GM23338 (cell line): ENCODE data around the gene YAP1. TPM values are rescaled to one million over a fixed set of nuclear protein-coding genes. Genes with fewer than 3 reads are reported as not detected.

Experiments
- ATAC-seq: fragments of 200-7000 bp; cut with Tn5 transposase; 3 replicates; pipeline ENCODE4 v1.9.1; 2020
- DNase-seq: peaks from one replicate; pipeline ENCODE4 v3.0.0-alpha.2; 2015; ENCODE audit warnings: low spot score
- H2AFZ ChIP-seq: fragments of 200-600 bp; sonication (generic); 2 replicates; pipeline ENCODE4 v1.8.0; 2016; ENCODE audit warnings: antibody characterized with exemption, mild to moderate bottlenecking, moderate library complexity
- H3F3A ChIP-seq: fragments of 200-600 bp; sonication (generic); replicated peaks from 2 replicates; pipeline ENCODE4 v1.8.0; 2017; ENCODE audit warnings: antibody characterized with exemption, mixed run types, low read depth
- H3K27ac ChIP-seq: fragments of 200-600 bp; sonication (generic); 2 replicates; pipeline ENCODE4 v1.6.1; 2016; ENCODE audit warnings: low read depth
- H3K27me3 ChIP-seq: fragments of 200-600 bp; sonication (generic); 2 replicates; pipeline ENCODE4 v1.8.0; 2016; ENCODE audit warnings: mild to moderate bottlenecking, mixed run types, moderate library complexity; ENCODE audit not compliant: insufficient read depth
- H3K36me3 ChIP-seq: fragments of 200-600 bp; sonication (generic); 2 replicates; pipeline ENCODE4 v1.8.0; 2016; ENCODE audit warnings: mild to moderate bottlenecking; ENCODE audit not compliant: insufficient read depth
- H3K4me1 ChIP-seq: fragments of 200-600 bp; sonication (generic); 2 replicates; pipeline ENCODE4 v1.8.0; 2016; ENCODE audit warnings: mild to moderate bottlenecking, moderate library complexity; ENCODE audit not compliant: insufficient read depth
- H3K4me2 ChIP-seq: fragments of 200-600 bp; sonication (generic); 2 replicates; pipeline ENCODE4 v1.7.1; 2017; ENCODE audit warnings: mixed run types
- H3K4me3 ChIP-seq: fragments of 200-600 bp; sonication (generic); 2 replicates; pipeline ENCODE4 v1.6.1; 2016; ENCODE audit warnings: mixed run types
- H3K79me2 ChIP-seq: fragments of 200-600 bp; sonication (generic); replicated peaks from 2 replicates; pipeline ENCODE4 v1.8.0; 2017; ENCODE audit warnings: mild to moderate bottlenecking; ENCODE audit not compliant: insufficient read depth
- H3K9me2 ChIP-seq: fragments of 200-600 bp; sonication (generic); 2 replicates; pipeline ENCODE4 v1.8.0; 2017; ENCODE audit not compliant: insufficient read depth
- H4K20me1 ChIP-seq: fragments of 200-600 bp; sonication (generic); replicated peaks from 2 replicates; pipeline ENCODE4 v1.8.0; 2017; ENCODE audit warnings: mild to moderate bottlenecking; ENCODE audit not compliant: insufficient read depth
- H3K27ac Mint-ChIP-seq: 2 replicates; pipeline ENCODE4 v1.8.0; 2020; ENCODE audit warnings: inconsistent platforms, mild to moderate bottlenecking, moderate library complexity, mixed read lengths
- H3K27me3 Mint-ChIP-seq: 3 replicates; pipeline ENCODE4 v1.8.0; 2022; ENCODE audit warnings: low read depth, mild to moderate bottlenecking, moderate library complexity, mixed read lengths, inconsistent platforms; ENCODE audit not compliant: insufficient read depth, poor library complexity
- H3K36me3 Mint-ChIP-seq: 3 replicates; pipeline ENCODE4 v1.8.0; 2021; ENCODE audit warnings: low read depth, mild to moderate bottlenecking, inconsistent platforms, moderate library complexity, mixed read lengths
- H3K4me1 Mint-ChIP-seq: 3 replicates; pipeline ENCODE4 v1.8.0; 2020; ENCODE audit warnings: mild to moderate bottlenecking, inconsistent platforms, mixed read lengths
- H3K4me3 Mint-ChIP-seq: 3 replicates; pipeline ENCODE4 v1.8.0; 2021; ENCODE audit warnings: moderate library complexity, mild to moderate bottlenecking, inconsistent platforms, mixed read lengths
- H3K9me3 Mint-ChIP-seq: 3 replicates; pipeline ENCODE4 v1.8.0; 2020; ENCODE audit warnings: moderate library complexity, mild to moderate bottlenecking, inconsistent platforms, mixed read lengths
- CREB1 ChIP-seq: fragments of 250-450 bp; sonication (Bioruptor Pico); IDR thresholded peaks from 2 replicates; pipeline ENCODE4 v1.5.0; 2020; ENCODE audit warnings: low read depth, mild to moderate bottlenecking, moderate library complexity
- CTCF ChIP-seq, 2 experiments: fragments of 200-600 bp in 1 of 2; sonication (generic) in 1 of 2; conservative IDR thresholded peaks; 2 replicates each; pipeline versions ENCODE4 v1.5.1 to v1.6.1; 2016 to 2017; ENCODE audit warnings: antibody characterized with exemption in 2 of 2, low read depth in 2 of 2, mild to moderate bottlenecking in 2 of 2, moderate library complexity in 1 of 2
- ETS1 ChIP-seq: IDR thresholded peaks from 2 replicates; pipeline ENCODE4 v1.6.1; 2016; ENCODE audit warnings: antibody characterized with exemption
- EZH2 ChIP-seq: fragments of 200-600 bp; sonication (generic); IDR thresholded peaks from one replicate; pipeline ENCODE4 v1.8.0; 2017; ENCODE audit warnings: antibody characterized with exemption, mild to moderate bottlenecking, low read depth; ENCODE audit not compliant: unreplicated experiment
- EZH2phosphoT487 ChIP-seq: fragments of 200-600 bp; sonication (generic); IDR thresholded peaks from one replicate; pipeline ENCODE4 v1.8.1; 2018; ENCODE audit warnings: antibody characterized with exemption; ENCODE audit not compliant: unreplicated experiment
- NANOG ChIP-seq: IDR thresholded peaks from 2 replicates; pipeline ENCODE4 v1.6.1; 2016; ENCODE audit warnings: antibody characterized with exemption, borderline replicate concordance
- POLR2AphosphoS5 ChIP-seq: IDR thresholded peaks from 2 replicates; pipeline ENCODE4 v1.6.1; 2016; ENCODE audit warnings: antibody characterized with exemption, low read depth
- STAT1 ChIP-seq: IDR thresholded peaks from one replicate; pipeline ENCODE4 v1.6.1; 2016; ENCODE audit warnings: antibody characterized with exemption; ENCODE audit not compliant: unreplicated experiment
- ZNF114 ChIP-seq: fragments of 250-450 bp; sonication (Bioruptor Pico); IDR thresholded peaks from 2 replicates; pipeline ENCODE4 v1.5.0; 2020; ENCODE audit warnings: mild to moderate bottlenecking, moderate library complexity
- ZNF462 ChIP-seq: fragments of 250-450 bp; sonication (Bioruptor Pico); IDR thresholded peaks from 2 replicates; pipeline ENCODE4 v1.5.0; 2020; ENCODE audit warnings: mild to moderate bottlenecking, moderate library complexity
- polyA plus RNA-seq: library from polyadenylated mRNA; unstranded; fragments of >200 nt; fragmentation: Nextera tagmentation; extraction: Ambion mirVana; gene quantifications from 2 replicates; pipeline ENCODE4 v1.2.1, GENCODE V29; 2016
- total RNA-seq: library from RNA; depleted of rRNA; stranded (reverse); fragments of >200 nt; shearing (Covaris generic); gene quantifications from 2 replicates; pipeline ENCODE4 v1.2.3, GENCODE V29; 2014
- TF ChIP-seq, protein P1 (sequence below): IDR thresholded peaks from one replicate; pipeline ENCODE4 v1.6.1; 2018; ENCODE audit warnings: antibody characterized with exemption; ENCODE audit not compliant: unreplicated experiment

The YAP1 gene
- total and polyA plus RNA-seq, 2 experiments from 2014 or later: 17.2 to 155 TPM

GRCh38 chr11:102240502-102240901 lies 130.3 kb downstream of the YAP1 start (continued):
- TF ChIP-seq, protein P1, sequence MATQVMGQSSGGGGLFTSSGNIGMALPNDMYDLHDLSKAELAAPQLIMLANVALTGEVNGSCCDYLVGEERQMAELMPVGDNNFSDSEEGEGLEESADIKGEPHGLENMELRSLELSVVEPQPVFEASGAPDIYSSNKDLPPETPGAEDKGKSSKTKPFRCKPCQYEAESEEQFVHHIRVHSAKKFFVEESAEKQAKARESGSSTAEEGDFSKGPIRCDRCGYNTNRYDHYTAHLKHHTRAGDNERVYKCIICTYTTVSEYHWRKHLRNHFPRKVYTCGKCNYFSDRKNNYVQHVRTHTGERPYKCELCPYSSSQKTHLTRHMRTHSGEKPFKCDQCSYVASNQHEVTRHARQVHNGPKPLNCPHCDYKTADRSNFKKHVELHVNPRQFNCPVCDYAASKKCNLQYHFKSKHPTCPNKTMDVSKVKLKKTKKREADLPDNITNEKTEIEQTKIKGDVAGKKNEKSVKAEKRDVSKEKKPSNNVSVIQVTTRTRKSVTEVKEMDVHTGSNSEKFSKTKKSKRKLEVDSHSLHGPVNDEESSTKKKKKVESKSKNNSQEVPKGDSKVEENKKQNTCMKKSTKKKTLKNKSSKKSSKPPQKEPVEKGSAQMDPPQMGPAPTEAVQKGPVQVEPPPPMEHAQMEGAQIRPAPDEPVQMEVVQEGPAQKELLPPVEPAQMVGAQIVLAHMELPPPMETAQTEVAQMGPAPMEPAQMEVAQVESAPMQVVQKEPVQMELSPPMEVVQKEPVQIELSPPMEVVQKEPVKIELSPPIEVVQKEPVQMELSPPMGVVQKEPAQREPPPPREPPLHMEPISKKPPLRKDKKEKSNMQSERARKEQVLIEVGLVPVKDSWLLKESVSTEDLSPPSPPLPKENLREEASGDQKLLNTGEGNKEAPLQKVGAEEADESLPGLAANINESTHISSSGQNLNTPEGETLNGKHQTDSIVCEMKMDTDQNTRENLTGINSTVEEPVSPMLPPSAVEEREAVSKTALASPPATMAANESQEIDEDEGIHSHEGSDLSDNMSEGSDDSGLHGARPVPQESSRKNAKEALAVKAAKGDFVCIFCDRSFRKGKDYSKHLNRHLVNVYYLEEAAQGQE: no peak
- TF ChIP-seq EZH2phosphoT487 (no peak), EZH2 (no peak), CREB1 (CRISPR knock-in tag) (no peak), ZNF114 (no peak), STAT1 (no peak), NANOG (no peak), ETS1 (no peak)

- H3K36me3 ChIP-seq: no peaks in the 10 kb centered on the region
- Mint-ChIP-seq H3K27me3 (peaks cover 5% of the 10 kb centered on the region), H3K9me3 (peaks cover 4% of the 10 kb centered on the region; the same call in 1 of the 3 replicates), H3K4me3 (no peak overlapping the region), H3K27ac (peak overlapping the region; percentile 76), H3K4me1 (peaks cover 13% of the 10 kb centered on the region; the same call in 2 of the 3 replicates), H3K36me3 (no peaks in the 10 kb centered on the region)
- no peak overlapping the region for H3K4me2 ChIP-seq
- no peak overlapping the region for H3K27ac ChIP-seq
- no peaks in the 10 kb centered on the region for H3K79me2 ChIP-seq
- ATAC-seq: no peak
- no peaks in the 10 kb centered on the region for H3K27me3 ChIP-seq
- H4K20me1 ChIP-seq: no peaks in the 10 kb centered on the region
- H3F3A ChIP-seq: no peaks in the 10 kb centered on the region
- H3K9me2 ChIP-seq: no peaks in the 10 kb centered on the region
- no peak overlapping the region for H3K4me3 ChIP-seq
- no peak for DNase-seq
- no peaks in the 10 kb centered on the region; the same call in none of the 2 replicates for H3K4me1 ChIP-seq
- no peak overlapping the region for H2AFZ ChIP-seq
- no peak for TF ChIP-seq EZH2phosphoT487
- TF ChIP-seq ETS1: no peak
- TF ChIP-seq EZH2: no peak
- TF ChIP-seq STAT1: no peak
- TF ChIP-seq ZNF114: no peak
- TF ChIP-seq CTCF (conservative IDR thresholded peaks at IDR 0.05; ENCODE audit: low read depth in 2 of 2): no peak
- no peak for TF ChIP-seq NANOG
- TF ChIP-seq CREB1 (CRISPR knock-in tag): no peak
- no peak for TF ChIP-seq ZNF462 (CRISPR knock-in tag)
- TF ChIP-seq POLR2AphosphoS5: no peak
Observed at GRCh38 chr11:102241026-102241425, 130.8 kb downstream of the YAP1 start.
